Mesothelial cell of epicardium (in vitro differentiated cells): ENCODE results near the gene FLNA. TPM values are rescaled to one million over a fixed set of nuclear protein-coding genes. Genes with fewer than 3 reads are reported as not detected.

Experiments
- DNase-seq, 2 experiments: peaks; one replicate each; pipeline ENCODE4 v3.0.0; 2021; ENCODE audit warnings: low spot score in 2 of 2; ENCODE audit not compliant: unreplicated experiment in 2 of 2
- H3K27ac Mint-ChIP-seq: 2 replicates; pipeline ENCODE4 v1.8.0; 2021; ENCODE audit warnings: mixed read lengths
- H3K27me3 Mint-ChIP-seq: 2 replicates; pipeline ENCODE4 v1.8.0; 2021; ENCODE audit warnings: low read depth, mixed read lengths
- H3K36me3 Mint-ChIP-seq: 2 replicates; pipeline ENCODE4 v1.8.0; 2021; ENCODE audit warnings: mixed read lengths
- H3K4me1 Mint-ChIP-seq: 2 replicates; pipeline ENCODE4 v1.8.0; 2021; ENCODE audit warnings: mixed read lengths
- H3K4me3 Mint-ChIP-seq: 2 replicates; pipeline ENCODE4 v1.8.0; 2021; ENCODE audit warnings: mild to moderate bottlenecking, moderate library complexity, mixed read lengths
- H3K9me3 Mint-ChIP-seq: 2 replicates; pipeline ENCODE4 v1.8.0; 2021; ENCODE audit warnings: mixed read lengths
- CTCF ChIP-seq: fragments of 200-600 bp; sonication (generic); IDR thresholded peaks from one replicate; pipeline ENCODE4 v1.5.0; 2021; ENCODE audit warnings: antibody characterized with exemption; ENCODE audit not compliant: unreplicated experiment
- total RNA-seq: library from RNA; stranded (reverse); gene quantifications from 3 replicates; pipeline ENCODE4 v1.2.1, GENCODE V29; 2021

FLNA gene
- total RNA-seq, 1 donor from 2014 or later: 1,412 TPM

- TF ChIP-seq CTCF: no peak
- peaks cover 3% of the 10 kb centered on the region for H3K9me3 Mint-ChIP-seq
- H3K4me3 Mint-ChIP-seq: no peak overlapping the region
Measured at GRCh38 chrX:154365997-154366665, 8.3 kb downstream of the FLNA start.

DNA sequence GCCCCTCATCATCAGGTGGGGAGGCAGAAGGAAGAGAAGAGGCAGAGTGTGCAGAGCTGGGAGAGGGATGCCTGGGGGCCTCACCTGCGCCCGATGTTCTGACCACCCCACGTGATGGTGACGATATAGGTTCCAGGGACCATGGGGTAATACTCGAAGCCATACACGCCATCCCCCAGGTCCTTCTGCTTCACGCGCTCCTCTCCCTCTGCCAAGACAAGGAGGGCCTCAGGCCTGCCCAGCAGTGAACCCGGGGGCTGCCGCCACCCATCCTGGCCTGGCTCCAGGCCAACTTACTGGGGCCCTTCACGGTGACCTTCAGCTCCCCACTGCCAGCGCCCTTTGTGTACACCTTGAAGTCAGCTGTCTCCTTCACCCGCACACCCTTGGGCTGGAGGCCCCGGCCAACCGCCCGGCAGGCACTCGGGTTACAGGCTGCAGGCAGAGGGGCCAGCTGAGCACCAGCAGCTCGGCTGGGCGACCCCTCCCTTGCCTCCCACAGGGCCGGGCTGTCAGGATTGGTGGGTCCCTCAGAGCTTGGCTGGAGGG is 9.3 kb downstream of the FLNA start:
- Mint-ChIP-seq H3K27ac (no peak overlapping the region), H3K9me3 (peaks cover 3% of the 10 kb centered on the region), H3K4me1 (peaks cover 5% of the 10 kb centered on the region), H3K27me3 (no peaks in the 10 kb centered on the region), H3K4me3 (no peak overlapping the region), H3K36me3 (peaks cover 7% of the 10 kb centered on the region)
- no peak for DNase-seq
- TF ChIP-seq CTCF: no peak

More at GRCh38 chrX:154365997-154366665, 8.3 kb downstream of the FLNA start:
- DNase-seq: no peak
- H3K27ac Mint-ChIP-seq: no peak overlapping the region
- peaks cover 5% of the 10 kb centered on the region for H3K4me1 Mint-ChIP-seq
- peaks cover 7% of the 10 kb centered on the region for H3K36me3 Mint-ChIP-seq
- no peaks in the 10 kb centered on the region for H3K27me3 Mint-ChIP-seq

GRCh38 chrX:154363706-154364439 is 10.6 kb downstream of the FLNA start:
- Mint-ChIP-seq H3K36me3 (peaks cover 9% of the 10 kb centered on the region), H3K27ac (no peak overlapping the region), H3K4me3 (no peak overlapping the region), H3K4me1 (peaks cover 5% of the 10 kb centered on the region), H3K9me3 (peaks cover 3% of the 10 kb centered on the region), H3K27me3 (no peaks in the 10 kb centered on the region)
- no peak for TF ChIP-seq CTCF
- no peak for DNase-seq

GRCh38 chrX:154362085-154362742 is 12.2 kb downstream of the FLNA start:
- no peak for TF ChIP-seq CTCF
- H3K36me3 Mint-ChIP-seq: peaks cover 17% of the 10 kb centered on the region
- H3K4me3 Mint-ChIP-seq: no peak overlapping the region
- H3K27me3 Mint-ChIP-seq: no peaks in the 10 kb centered on the region
- no peaks in the 10 kb centered on the region for H3K4me1 Mint-ChIP-seq
- H3K27ac Mint-ChIP-seq: no peak overlapping the region
- peaks cover 3% of the 10 kb centered on the region for H3K9me3 Mint-ChIP-seq
- DNase-seq: no peak

DNA sequence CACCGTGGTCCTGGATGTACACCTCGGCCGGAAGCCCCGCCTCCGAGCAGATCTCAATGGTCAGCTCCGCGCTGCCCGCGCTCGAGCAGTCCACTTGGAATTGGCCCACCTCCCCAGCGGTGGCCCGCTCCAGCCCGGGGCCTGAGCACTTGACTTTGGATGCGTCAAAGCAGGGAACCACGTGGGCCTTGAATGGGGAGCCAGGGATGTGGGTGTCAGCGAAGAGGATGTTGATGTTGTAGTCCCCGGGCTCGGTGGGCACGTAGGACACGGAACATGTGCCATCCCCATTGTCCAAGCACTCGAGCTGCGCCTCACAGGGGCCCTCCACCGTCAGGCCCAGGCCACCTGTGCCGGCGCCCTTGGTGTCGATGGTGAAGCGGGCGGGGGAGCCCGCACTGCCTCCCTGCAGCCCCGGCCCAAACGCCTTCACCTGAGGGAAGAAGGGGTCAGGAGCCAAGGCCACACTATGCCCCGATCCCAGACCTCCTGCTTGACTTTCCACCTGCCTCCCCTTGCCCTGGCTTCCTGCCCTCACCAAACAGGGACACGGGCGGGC is 14.2 kb downstream of the FLNA start:
- Mint-ChIP-seq H3K27me3 (no peaks in the 10 kb centered on the region), H3K36me3 (peaks cover 19% of the 10 kb centered on the region), H3K4me3 (no peak overlapping the region), H3K27ac (no peak overlapping the region), H3K9me3 (peaks cover 3% of the 10 kb centered on the region), H3K4me1 (no peaks in the 10 kb centered on the region)
- no peak for DNase-seq
- TF ChIP-seq CTCF: no peak
